ENCODE data around the gene SMYD5.

The SMYD5 gene

GRCh38 chr2:73243884-73244570 is 30.0 kb downstream of the SMYD5 start:
- DNase-seq = no peak

DNA sequence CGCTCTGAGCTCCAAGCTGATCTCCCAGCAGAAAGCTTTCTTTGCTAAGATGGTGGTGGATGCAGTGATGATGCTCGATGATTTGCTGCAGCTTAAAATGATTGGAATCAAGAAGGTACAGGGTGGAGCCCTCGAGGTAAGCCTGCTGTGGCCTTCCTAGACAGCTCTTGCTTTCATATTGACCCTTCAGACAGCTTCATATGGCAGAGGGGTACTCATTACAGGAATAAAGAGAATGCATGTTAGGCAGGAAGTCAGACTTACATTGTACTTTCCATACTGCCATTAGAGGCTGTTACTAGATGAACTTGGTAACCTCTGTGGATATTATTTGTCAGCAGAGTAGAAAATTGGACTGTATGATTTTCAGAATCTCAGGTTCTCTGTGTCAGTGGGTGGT is 30.5 kb downstream of the SMYD5 start:
- DNase-seq = no peak

- DNase-seq = no peak
These were observed 32.8 kb downstream of the SMYD5 start for GRCh38 chr2:73246850-73247249.

- no peak for DNase-seq
These were observed 35.6 kb downstream of the SMYD5 start for GRCh38 chr2:73249636-73250035.

GRCh38 chr2:73250872-73251846 is 37.1 kb downstream of the SMYD5 start:
- no peak for DNase-seq

DNA sequence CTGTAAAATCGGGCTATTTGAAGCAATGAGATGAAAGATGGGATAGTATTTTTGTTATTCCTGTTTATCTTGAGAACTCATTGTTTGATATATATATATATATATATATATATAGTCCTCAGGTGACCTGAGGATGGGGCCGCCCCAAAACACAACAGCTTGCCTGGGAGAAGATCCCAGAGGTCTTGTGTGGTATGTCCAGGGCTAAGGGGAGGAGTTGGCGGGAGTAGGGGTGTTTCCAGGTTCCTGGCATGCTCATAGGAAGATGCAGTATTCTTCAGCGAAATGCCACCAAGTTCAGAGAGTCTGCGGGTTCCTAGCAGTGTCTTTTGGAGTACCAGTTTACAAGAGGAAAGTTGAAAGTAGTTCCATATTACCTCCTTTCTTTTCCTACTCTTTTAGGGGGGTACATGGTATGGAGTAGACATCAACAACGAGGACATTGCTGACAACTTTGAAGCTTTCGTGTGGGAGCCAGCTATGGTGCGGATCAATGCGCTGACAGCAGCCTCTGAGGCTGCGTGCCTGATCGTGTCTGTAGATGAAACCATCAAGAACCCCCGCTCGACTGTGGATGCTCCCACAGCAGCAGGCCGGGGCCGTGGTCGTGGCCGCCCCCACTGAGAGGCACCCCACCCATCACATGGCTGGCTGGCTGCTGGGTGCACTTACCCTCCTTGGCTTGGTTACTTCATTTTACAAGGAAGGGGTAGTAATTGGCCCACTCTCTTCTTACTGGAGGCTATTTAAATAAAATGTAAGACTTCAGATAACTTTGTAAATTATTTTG is 38.4 kb downstream of the SMYD5 start:
- DNase-seq = no peak

DNA sequence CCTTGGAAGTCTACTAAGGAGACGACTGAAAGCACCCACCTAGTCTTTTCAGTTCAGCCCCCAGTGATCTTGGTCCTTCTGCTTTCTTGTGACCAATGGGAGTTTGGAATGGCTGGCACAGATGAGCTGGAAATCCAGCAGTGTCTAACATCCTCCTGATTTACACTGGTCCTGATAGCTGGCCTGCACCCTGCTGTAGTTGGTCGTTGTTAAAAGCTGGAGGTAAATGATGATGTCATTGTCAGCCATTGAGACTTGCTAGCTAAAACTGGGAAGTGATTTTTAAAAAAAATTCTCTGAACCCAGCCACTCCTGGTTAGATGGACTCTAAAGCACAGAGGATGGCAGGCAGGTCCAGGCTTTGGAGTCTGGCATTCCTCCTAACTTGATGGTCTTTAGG is 39.4 kb downstream of the SMYD5 start:
- DNase-seq = no peak

GRCh38 chr2:73253901-73254300 is 39.9 kb downstream of the SMYD5 start:
- no peak for DNase-seq

GRCh38 chr2:73254343-73255006 is 40.4 kb downstream of the SMYD5 start:
- DNase-seq = no peak

- DNase-seq = no peak
These were observed 41.1 kb downstream of the SMYD5 start for GRCh38 chr2:73255007-73255644.

DNA sequence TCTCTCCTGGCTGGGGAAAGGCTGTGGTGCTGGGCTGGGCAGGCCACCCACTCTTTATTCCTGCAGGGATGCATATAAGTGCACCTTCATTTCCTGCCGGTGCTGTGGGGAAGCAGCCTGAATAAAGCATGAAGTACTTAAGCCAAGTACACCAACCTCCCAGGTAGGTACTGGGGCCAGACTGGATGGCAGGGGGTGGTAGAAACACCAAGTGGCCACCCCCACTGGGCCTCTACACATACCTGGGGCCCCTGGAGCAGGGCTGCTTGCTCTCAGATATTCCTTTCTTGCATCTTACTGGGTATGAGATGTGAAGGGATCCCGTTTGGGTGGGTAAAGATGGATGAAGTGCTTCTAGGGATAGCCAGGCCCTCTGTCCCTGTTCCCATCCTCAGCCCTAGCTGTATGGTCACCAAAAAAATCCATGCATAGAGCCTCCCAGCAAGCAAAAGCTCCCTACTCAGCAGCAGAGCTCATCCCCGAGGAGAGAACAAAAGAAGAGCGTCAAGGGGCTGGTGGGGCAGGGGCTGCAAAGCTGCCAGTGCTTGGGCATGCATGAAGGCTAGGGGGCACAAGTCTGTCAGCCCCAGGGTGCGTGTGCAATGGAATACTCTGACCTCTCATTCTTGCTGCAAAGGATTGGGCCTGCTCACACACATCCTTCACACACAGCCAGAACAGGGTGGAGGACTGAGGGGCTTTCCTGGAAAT is 42.0 kb downstream of the SMYD5 start:
- DNase-seq = no peak

DNA sequence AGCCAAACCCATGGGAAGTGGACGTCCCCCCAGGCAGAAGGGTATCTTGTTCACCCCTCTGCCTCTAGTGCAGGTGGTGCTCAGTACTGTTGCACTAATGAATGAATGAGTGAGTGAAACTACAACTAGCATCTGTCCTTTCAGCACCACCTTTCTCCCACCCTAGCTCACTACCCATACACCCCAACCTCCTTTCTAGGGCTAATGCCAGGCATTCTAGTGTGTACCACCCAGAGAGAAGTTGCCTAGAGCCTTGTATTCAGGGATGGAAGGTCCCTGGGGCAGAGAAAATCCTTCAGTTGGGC is 42.5 kb downstream of the SMYD5 start:
- DNase-seq = no peak

DNA sequence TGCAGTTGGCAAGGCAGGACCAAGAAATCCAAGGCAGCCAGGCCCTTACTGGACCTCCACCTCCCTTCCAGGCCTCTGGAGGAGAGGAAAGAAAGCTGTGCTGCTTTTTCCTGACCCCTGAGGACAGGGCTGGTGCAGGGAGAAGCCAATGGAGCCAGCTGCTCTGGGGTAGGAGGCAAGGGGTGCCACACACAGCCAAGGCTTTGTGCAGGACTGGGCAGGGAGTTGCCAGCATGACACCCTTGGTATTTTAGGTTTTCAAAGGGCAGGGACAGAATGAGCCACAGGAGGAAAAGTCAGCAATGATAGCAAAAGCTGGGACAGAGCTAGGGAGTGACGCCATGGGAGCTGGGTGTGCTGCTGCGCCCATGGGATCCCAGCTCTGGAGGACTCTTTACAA is 43.0 kb downstream of the SMYD5 start:
- no peak for DNase-seq

DNA sequence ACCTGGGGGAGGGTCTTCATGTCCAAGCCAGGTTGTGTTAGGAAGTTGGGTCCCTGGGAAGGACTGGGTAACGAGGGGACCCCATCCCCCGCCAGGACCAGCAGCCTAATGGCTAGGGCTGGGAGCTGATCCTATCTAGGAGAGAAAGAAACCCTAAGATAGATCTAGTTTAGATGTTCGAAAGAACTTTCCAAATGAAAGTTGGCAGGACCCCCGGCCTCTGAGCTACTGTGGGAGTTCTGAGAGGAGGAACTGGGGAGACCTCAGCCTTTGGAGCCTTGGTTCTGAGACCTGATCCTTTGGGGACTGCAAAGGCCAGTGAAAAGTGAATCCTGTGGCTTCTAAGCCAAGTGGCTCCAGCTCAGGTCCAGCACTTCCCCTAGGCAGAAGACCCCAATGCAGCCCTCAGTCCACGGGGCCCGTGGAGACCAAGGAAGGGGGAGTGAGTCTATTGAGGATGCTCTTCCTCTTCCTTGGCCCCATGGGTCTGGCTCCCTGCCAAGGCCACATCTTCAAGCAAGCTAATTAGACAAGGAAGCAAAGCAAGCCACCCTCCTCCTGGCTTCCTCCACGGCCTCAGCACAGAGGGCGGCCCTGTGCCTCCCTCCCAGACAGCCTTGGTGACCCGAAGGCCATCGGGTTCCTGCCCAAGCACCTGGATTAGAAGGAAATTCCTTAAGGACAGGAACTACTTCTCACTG is 43.5 kb downstream of the SMYD5 start:
- no peak for DNase-seq

- no peak for DNase-seq
These were observed 44.3 kb downstream of the SMYD5 start for GRCh38 chr2:73258186-73258912.

DNA sequence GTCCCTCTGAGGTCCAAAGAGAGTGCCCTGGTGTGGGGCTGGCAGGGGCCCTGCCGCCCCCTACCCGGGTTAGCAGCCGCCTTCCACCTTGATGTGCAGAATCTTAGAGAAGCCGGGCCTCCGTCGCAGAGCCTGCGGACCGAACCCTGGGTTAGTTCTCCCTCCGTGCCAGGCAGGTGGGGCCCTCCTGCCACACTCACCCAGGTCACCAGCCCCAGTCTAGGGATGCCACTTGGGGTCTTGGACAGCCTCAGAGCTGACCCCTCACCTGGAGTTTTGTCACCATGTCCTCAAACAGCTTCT is 44.8 kb downstream of the SMYD5 start:
- no peak for DNase-seq

- no peak for DNase-seq
These were observed 45.2 kb downstream of the SMYD5 start for GRCh38 chr2:73259276-73259675.

DNA sequence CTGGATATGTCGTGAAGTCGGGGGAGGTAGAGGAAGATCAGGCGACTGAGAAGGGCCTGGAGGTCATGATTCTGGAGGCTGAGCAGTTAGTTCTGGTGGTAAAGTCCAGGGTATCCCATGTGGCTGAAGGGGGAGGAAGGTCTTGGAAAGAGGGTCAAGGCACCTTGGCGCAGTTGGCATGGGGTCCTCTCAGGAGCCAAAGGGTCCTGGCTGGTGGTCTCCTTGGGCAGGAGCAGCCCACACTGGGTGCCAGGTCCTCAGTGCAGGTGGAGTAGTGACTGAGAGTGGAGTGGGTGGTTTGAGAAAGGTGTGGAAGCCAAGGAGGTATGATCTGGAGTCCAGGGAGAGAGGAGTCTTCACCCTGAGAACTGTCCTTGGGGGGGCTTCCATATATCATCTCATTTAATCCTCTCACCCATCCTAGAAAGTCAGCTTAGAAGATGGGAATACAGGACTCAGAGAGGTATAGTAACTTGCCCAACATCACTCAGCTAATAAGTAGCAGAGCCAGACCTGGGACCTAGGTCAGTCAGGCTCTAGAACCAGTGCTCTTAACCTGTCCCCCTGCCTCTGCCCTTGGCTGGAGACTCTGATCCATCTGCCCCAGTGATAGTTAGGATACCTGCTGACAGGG is 45.8 kb downstream of the SMYD5 start:
- DNase-seq = no peak

DNA sequence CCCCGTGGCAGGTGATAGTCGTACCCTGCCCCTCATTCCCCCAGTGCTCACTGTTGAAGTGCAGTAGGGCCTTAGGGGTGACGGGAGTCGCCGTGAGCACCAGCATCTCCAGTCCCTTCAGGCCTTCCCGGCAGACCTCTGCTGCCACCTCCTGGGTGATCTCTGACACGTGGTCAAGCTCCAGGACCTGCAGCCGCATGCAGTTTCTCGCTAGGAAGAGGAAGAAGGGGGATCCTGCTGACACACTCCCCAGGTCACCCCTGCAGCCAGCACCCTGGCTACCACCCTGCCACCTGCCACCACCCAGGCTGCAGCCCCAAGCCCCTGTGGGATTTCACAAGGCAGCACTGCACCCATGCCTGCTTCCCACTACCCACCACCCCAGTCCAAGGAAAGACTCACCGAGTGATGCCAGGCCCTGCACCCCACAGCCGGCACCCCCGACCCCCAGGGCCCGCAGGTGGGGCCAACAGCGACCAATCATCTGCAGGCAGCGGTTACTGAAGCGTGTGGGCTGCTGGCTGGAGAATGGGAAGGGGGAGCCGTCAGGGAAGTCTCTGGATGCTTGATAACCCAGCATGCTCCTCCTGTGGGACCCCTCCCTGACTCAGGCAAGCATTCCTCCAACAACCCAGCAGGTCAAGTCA is 46.4 kb downstream of the SMYD5 start:
- DNase-seq = no peak

Measured in SHP77 treated with DMSO at 0.1 percent for 48 hours (cell line).